Measurements from ENCODE around the gene LRMDA.

DNA sequence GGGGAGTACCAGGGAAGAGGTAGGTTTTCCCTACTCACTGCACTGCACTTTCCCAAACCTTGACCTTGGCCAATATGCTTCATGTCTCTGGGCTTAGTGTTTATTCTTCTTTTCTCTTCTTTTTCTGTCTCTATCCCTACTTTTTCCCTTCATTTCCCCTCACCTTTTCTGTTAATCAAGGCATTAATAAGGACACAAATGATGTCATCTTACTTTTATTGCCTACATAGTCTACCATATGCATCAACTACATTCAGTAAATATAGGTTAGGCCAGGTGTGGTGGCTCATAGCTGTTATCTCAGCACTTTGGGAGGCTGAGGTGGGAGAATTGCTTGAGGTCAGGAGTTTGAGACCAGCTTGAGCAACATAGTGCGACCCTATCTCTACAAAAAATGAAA lies 16.9 kb upstream of the LRMDA start:
- TF ChIP-seq CTCF (conservative IDR thresholded peaks at IDR 0.05; ENCODE audit: low read depth, low read length), result no peak
- TF ChIP-seq EZH2 (IDR thresholded peaks at IDR 0.05; ENCODE audit: low read length, unreplicated experiment), result no peak
- no peak for TF ChIP-seq EZH2phosphoT487 (IDR thresholded peaks at IDR 0.05; ENCODE audit: borderline replicate concordance, low read length)
